AG09309 (cell line): Measurements from ENCODE around the gene TOX4.
"Not testable (repeated sequence)": the region's sequence is repeated elsewhere in the genome, so short reads cannot be mapped to it uniquely, and the experiment has no call there.

ENCODE experiments used
- DNase-seq: peaks from one replicate; pipeline ENCODE4 v3.0.0-alpha.2; 2010; ENCODE audit warnings: low read depth
- H3K4me3 ChIP-seq: 2 replicates; pipeline ENCODE4 v1.5.1; 2011; ENCODE audit warnings: mild to moderate bottlenecking, low read depth, low read length, moderate library complexity; ENCODE audit not compliant: control insufficient read depth
- TF ChIP-seq, protein P1 (sequence below): IDR thresholded peaks from 2 replicates; pipeline ENCODE4 v1.5.1; 2011; ENCODE audit warnings: mild to moderate bottlenecking, low read depth, low read length, inconsistent platforms; ENCODE audit not compliant: insufficient read depth, control insufficient read depth; ENCODE audit errors: missing control alignments

The TOX4 gene

DNA sequence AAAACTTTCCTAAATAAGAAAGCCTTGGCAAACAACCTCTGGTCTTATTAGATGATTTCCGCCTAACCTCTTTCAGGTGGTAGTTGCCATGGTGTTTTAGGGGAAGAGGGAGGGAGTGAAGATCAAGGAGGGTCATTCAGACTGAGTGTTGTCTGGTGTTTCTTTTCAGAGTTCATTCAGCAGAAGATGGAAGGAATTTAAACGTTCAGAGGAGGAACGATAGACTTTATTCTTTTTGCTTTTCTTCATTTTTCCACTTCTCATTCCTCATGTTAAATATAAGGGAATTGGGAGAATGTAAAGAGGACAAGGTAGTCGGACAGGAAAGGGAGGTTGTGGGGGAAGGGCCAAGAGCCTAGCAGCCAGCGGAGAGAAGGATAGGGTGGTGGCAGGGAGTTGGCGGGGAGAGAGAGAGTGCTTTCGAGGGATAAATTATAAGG lies 66.5 kb downstream of the TOX4 start:
- H3K4me3 ChIP-seq, result no peak overlapping the region
- TF ChIP-seq, protein P1, sequence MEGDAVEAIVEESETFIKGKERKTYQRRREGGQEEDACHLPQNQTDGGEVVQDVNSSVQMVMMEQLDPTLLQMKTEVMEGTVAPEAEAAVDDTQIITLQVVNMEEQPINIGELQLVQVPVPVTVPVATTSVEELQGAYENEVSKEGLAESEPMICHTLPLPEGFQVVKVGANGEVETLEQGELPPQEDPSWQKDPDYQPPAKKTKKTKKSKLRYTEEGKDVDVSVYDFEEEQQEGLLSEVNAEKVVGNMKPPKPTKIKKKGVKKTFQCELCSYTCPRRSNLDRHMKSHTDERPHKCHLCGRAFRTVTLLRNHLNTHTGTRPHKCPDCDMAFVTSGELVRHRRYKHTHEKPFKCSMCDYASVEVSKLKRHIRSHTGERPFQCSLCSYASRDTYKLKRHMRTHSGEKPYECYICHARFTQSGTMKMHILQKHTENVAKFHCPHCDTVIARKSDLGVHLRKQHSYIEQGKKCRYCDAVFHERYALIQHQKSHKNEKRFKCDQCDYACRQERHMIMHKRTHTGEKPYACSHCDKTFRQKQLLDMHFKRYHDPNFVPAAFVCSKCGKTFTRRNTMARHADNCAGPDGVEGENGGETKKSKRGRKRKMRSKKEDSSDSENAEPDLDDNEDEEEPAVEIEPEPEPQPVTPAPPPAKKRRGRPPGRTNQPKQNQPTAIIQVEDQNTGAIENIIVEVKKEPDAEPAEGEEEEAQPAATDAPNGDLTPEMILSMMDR, result no peak
- DNase-seq, result no peak

DNA sequence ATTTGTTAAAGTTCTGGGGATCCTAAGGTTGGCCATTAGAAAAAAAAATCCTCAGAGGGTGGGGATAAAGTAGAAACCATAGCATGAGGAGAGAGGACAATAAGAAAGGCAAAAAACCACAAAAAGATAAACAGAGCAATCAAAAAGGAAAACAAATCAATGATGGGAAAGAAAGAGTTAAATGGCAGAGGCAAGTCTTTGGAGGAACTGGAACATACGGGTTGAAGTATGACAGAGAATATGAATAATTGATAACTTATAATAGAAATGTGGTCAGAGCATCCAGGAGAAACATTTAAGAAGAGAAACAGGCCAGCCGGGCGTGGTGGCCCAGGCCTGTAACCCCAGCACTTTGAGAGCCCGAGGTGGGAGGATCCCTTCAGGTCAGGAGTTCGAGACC lies 67.0 kb downstream of the TOX4 start:
- H3K4me3 ChIP-seq, result no peak overlapping the region
- no peak for DNase-seq

DNA sequence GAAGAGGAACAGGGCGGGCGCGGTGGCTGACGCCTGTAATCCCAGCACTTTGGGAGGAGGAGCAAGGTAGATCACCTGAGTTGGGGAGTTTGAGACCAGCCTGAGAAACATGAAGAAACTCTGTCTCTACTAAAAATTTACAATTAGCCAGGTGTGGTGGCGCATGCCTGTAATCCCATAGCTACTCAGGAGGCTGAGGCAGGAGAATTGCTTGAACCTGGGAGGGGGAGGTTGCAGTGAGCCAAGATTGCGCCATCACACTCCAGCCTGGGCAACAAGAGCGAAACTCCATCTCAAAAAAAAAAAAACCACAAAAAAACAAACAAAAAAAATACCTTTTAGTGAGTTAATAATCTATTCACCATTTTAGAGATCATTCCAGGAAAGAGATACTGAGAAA lies 67.6 kb downstream of the TOX4 start:
- not testable (repeated sequence) for DNase-seq, H3K4me3 ChIP-seq

More for the DNA sequence above, 67.0 kb downstream of the TOX4 start:
- TF ChIP-seq, protein P1, result no peak
